HG03521 (cell line): ENCODE results near the gene LRP1B.

Source experiments
- ATAC-seq: cut with Tn5 transposase; IDR thresholded peaks from one replicate; pipeline ENCODE4 v1.9.1; 2021; ENCODE audit warnings: mild to moderate bottlenecking, moderate library complexity; ENCODE audit not compliant: unreplicated experiment

The LRP1B gene

DNA sequence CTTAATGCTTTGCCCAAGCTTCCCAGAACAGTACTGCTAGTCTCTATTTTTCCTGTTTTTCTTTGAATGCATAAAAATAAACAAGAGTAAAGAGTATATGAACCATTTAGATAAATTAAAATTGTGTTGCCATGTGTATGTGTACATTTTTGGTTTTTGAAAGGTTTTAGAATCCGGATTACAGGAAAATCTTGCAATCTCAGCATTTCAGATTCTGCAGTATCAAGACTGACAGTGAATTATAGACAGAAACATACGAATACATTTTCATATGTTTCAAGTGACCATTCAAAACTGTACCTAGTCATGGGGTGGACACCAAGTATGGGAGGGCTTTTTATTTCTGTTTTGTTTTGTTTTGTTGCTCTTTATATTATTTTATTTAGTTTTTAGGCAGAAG, 604.1 kb downstream of the LRP1B start:
- no peak for ATAC-seq

DNA sequence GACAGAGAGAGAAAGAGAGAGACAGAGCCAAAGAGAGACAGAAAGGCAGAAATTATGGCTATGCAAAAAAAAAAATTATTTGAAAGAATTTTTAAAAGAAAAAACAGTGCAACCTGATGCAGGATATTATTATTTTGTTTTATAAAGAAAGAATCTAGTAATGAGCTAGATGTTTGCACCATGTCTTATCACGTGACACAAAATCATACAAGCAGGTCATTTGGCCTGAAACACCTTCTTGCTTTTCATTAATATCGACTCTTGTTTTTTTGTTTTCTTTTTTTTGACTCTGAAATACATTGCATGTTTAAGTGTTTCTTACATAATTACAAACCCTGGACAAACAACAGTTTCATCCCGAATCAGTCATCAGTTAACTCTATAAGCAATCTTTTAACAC, 606.0 kb downstream of the LRP1B start:
- no peak for ATAC-seq

DNA sequence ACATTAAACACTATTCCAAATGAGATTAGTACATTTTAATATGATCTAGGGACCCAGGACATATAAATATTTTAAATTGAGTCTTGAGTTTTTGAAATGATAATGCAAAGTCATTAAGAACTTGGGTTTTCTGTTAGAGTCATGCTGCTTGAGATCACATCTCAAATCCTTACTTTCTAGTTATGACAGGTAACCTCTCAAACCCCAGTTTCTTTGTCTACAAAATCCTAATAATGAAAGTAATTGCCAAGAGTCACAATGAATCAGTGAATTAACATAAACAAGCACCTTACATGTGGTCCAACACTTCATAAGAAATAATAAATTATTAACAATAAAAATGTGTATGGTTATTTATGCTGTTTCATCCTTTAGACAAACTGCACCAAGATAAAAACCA, 607.6 kb downstream of the LRP1B start:
- ATAC-seq, result no peak

DNA sequence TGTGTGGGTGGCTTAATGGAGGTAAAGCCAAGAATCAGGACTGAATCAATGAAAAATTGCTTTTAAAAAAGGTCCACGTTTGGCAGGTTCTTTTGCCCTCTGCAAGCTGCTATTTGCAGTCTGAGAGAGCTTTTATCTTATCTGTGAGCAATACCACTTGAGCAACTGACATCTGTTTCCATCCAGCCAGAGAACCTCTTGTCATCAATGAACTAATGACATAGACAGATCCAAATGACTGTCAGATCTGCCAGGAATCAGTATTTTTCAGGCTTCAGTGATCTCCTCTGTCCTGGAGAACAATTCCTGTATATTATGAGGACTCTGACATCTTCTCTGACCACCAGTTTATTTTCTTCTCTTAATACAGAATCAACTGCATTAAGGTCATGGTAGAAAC, 608.1 kb downstream of the LRP1B start:
- no peak for ATAC-seq

DNA sequence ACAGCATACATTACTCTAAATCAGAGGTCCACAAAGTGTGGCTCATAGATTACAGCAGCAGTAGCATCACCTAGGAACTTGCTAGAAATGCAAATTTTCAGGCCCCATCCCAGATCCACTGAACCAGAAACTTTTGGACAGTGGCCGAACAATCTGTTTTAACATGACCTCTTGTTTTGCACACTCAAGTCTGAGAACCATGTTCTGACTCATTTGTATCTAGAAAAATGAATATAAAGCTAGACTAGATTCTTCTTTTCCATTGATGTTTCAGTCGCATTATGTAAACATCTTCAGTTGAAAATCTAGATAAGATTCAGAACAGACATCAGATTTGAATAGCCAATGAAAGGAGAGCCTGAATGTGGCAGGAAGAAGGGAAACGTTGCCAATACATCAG, 608.8 kb downstream of the LRP1B start:
- no peak for ATAC-seq

DNA sequence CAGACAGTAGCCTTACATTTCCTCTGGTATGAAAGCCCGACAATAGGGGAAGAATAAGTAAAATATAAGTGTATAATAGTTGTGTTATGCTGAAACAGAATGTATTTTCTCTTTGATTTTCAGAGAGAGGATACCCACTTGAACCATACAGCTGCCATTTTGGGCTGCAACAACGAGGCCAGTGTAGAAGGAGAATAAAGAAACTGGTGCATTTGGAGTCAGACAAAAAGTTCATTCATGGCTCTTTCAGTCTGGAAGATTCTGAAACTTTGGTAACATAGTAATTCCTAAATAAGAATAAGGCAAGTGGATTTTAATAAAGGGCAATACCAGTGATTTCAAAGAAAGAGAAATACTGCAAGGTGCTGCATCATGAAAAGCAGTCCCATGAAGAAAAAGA, 610.9 kb downstream of the LRP1B start:
- ATAC-seq, result no peak

DNA sequence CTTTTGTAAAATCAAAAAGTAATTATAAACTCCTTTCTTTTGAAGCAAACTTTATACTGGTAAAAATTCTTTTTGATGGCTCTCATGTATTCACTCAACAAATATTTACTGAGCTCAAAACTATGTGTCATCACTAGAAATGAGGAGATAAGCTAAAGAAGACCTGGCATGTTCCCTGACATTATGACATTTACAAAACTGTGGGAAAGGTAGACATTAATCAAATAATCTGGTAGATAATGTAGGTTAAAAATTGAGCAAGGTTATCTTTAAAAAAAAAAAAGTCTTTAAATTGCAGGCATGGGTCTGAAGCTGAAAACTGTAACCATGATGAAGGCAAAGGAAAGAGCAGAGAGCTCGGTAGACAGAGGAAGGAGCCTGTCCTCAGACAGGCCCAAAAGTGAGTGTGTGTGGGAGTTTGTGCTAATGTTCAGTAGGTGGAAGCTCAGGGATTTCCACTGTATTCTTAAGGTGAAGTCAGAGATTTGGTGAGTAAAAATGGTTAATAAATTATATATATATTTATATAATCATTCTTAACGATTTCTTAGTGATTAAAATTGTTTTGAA, 612.9 kb downstream of the LRP1B start:
- no peak for ATAC-seq

DNA sequence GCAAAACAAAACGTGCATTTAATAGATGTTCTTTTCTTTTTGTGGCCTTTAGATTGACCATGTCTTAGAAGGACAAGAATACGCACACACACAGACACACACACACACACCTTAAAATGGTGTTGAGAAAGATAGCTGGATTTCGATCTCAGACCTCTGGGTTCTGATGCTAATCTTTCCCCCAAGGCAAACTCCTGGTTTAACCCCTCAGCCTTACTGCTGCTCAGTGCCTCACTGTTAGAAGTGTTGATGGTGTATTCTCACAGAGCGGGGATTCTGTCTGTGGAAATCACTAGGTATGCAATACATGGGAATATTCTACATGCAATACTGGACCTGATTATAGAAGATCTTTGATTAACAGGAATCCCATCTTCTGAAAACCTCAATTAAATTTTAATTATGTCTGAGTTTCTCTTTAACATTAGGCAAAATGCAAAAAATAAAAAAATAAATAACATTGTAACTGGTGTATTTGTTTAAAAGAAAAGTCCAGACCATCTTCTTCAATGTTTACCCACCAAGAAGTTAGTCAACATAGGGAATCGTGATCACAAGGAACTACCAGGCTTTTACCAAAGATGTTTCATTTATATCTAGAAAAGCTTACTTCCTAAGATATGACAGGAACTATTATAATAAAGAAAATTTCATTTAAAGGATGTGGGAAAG, 613.5 kb downstream of the LRP1B start:
- ATAC-seq, result no peak

DNA sequence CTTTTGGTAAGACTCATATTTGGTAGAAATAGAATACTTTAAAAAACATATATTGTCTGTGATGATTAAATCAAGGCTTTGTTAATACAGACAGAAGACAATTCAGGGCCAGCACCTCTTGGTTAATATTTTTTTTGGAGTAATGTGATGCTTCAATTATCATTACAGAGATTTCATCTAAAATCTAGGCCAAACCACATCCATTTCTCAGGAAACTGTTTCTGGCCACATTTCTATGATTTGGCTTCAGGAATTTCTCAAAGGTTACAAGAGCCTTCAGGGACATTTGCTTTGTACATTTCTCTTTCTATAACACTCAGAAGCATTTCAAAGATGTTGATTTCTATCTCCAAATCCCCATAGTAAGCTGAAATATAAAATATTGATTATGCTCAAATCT, 614.9 kb downstream of the LRP1B start:
- no peak for ATAC-seq

DNA sequence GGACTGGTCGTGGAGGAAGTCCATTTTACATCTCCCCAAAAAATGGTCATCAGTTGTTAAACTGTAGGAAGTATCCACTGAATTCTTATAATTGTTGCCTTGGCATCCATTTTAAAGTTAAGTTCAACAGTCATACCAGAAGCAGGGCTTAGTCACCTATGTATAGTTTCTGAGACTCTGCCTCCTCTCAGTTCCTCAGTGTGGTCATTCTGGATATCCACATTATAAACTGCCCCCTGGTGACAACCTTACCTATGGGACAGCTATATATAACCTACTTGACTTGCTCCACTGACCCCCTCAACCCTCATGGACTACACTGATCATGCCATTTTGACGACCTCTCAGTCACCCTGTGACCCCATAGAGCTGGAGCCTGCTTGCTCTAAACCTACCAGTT, 617.0 kb downstream of the LRP1B start:
- peak; percentile 99 for ATAC-seq

DNA sequence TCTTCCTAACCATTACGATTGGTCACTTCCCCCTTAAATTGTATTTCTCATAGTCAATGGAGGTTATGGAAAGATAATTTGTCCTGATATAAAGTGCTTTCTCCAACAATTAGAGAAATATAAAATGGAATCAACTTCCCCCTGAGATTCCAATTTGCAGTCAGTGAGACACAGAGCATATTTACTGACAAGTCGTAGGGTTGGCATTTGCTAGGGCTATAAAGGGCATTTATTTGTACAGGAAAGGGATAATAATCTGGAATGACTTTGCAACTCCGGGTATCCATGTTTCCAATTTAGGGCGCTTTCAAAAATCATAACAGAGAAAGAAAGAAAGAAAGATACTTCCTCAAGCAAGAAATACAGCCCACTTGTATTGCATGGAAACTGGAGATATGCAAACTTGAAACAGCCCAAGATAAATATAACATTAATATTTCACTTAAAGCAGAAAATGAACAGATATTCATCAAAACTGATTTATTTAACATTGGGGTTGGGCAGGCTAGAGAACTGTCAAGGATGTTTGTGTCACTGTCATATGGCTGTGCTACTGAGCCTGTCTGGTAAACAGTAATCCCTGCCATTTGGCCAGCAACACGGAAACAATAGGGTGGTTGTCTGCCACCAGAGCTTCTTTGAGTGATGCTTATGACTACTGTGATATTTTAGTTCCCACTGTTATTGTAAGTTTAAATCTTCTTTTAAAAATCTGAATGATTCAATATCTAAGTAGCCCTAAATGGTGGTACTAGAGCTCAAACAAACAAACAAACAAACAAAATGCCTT, 621.8 kb downstream of the LRP1B start:
- ATAC-seq, result no peak

DNA sequence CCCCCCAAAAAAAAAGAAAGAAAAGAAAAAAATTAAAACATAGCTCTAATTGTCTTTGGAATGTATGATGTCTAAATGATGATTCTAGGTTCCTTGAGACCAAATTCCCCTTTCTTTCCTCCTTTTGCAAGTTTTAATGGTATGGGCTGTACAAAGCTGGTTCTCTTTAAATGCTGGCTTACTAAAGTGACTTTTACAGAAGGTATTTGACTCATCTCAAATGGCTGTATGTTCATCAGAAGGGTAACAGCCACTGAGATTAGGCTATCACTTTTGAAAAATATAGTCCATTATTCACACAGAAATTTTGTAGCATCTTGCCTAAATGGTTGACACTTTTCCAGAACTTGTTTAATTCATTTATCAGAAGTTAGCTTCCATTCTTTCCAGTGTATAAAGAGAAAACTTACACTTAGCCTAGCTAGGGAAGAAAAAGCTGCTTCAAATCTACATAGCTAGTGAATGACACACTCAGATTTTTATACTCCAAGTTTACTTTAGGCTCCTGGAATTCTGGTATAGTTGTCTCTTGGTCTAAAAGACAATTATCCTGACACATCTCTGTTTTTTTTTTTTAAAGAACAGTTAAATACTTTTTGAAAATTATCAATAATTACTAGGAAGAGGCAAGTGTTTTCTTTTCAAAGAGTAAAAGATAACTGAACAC, 622.6 kb downstream of the LRP1B start:
- no peak for ATAC-seq

DNA sequence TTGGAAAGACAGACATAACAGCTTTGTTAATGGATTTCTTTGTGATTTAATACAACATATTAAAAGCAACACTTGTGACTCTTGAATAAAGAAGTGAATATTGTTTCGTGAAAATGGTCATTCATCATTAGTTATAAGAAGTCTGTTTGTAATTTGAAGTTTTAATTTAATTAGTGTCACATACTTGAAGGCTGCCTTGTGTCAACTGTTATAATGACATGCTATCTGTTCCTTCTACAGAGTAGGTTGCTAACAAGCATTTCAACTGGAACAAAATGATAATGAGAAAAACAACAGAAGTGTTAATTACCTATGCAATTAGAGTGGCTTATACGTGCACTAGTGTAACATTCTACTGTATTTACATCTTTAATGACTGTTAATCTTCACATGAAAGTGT, 624.7 kb downstream of the LRP1B start:
- ATAC-seq, result no peak

DNA sequence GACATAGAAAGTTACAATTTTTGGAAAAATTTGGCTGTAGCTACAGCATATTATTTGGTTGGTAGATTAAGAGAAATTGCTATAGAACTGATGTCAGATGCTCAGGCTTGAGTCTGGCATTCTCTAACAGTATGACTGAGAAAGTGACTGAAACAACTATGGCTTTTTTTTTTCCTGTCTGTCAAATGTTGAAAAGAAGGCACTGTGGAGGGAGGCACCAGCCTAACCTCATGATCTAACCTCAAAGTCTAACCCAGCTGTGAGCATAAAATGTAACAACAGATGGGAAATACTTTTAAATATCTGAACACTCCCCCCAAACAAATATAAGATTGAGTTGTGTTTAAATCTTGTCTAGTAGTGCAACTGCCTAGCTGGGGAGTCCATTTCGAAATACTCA, 629.1 kb downstream of the LRP1B start:
- no peak for ATAC-seq

DNA sequence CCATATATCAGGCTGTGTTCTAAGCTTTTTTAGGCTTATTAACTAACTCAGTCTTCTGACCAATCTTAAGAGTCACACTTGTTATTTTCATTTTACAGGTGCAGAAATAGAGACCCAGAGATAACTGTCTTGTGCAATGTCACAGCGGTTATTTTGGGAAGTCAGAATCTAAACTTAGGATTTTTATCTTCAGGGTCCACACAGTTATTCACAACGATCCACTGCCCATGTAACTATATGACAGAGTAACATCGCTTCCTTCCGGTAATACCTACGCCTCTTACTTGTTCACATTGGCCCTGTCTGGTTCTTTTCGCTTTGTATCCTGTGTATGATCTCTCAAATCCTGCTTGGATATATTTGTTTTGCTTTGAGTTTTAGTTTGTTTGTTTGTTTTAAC, 631.7 kb downstream of the LRP1B start:
- no peak for ATAC-seq

DNA sequence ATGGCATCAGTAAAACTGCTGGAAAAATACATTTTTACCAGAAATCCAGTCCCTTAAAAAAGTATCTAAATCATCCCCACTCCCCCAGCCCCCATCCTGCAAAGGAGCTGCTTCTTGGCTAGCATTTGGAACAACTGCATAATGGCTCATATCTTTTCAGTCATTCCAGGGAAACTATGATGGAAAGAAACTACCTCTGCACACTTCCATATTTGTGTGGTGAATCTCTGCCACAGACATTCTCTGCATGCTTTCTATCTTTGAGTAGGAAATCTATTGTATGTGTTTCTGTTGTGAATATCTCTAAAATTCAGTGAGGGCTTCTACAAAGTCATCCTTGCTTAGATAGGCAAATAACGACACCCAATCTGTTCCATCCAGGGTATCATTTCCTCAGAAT, 632.3 kb downstream of the LRP1B start:
- no peak for ATAC-seq

DNA sequence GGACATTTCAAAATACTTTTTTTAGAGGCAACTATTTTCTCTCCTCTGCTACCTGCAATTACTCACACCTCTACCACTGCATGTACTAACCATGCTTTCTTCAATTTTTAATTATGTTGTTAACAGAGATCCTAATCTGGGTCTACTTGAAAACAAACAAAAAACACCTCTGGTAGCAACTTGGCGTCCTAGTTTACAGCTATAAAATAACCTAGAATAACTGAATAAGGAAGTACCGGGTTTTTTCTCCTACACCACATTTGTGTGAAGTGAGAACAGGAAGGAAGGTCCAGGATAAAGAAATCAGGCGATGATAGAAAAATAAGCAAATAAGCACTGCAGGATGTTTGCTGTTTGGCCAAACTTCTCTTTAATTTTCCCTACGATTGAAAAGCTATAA, 633.5 kb downstream of the LRP1B start:
- no peak for ATAC-seq

DNA sequence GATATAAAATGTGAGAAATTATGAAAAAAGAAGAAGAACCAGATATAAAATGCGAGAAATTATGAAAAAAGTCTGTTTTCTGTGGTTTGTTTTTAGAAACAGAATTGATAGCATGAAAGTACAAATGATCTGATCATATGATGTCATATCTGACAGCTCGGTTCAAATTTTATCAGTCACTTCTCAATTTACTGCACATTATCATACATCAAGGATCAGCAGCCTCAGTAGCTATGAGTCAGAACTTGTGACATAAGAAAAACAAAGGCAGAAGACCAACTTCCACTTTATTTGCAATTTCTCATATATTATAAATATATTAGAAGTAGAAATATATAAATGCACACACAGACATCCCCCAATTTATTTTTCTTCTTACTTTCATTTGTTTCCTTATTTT, 634.0 kb downstream of the LRP1B start:
- no peak for ATAC-seq

DNA sequence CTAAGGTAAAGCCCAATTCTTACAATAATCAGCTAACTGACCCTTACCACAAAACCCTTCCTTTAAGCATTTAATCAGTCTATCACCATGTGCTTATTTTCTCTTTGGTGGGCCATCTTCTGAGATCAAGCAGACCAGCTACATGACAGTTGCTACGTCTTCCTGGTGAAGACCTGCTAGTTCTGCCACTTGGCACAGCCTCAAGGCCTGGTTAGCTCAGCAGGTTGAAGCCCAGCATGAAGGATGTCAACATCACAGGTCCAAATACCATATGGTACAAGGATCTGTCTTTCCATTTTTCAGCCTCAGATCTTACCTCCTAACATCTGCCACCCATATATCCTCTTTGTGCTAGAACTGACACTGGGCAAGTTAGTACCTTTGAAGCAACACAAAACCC, 636.9 kb downstream of the LRP1B start:
- ATAC-seq, result no peak

DNA sequence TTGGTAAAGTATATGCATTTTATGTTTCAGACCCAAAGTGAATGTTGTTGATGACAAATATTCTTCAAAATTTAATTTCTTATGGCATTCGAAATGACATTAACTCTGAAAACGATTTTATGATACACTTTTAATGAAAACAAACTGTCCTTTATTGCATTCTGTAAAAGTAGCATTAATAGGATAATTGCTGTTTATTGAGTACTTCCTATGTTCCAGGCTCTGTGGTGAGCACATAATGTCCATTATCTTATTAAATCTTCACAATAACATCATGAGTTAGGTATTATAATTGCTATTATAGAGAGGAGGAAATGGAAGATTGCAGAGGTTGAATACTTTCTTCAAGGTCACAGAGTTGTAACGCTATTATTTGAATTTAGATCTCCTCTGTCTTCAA, 638.0 kb downstream of the LRP1B start:
- ATAC-seq, result no peak

DNA sequence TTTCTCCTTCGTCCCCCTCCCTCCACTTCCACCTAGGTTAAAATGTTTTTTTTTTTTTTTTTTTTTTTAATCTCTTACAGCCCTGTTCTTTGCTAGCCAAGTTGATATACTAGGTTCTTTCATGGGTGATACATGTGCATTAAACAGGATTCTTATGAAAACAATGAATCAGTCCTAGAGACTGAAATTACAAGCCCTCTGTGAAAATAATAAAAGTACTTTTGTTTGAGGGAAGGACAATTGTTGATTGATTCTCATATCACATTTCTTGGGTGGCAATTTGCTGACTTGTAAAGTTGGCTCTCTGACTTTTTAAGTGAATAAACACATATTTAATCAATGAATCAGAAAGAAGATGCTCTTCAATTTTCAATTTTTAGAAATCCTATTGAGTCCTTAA, 639.9 kb downstream of the LRP1B start:
- no peak for ATAC-seq

DNA sequence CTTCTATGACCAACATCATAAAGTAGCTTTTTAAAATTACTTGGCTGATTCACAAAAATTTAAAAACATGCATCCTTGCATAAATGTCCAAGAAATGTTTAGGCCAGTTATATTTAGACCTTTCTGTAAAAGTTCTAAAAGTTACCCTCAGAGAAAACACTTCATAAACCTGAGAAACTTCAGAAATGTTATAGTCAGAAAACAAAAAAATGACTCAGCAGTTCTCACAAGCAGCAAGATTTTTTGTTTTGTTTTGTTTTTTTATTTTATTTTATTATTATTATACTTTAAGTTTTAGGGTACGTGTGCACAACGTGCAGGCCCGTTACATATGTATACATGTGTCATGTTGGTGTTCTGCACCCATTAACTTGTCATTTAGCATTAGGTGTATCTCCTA, 648.1 kb downstream of the LRP1B start:
- ATAC-seq, result no peak
